Prostate gland (tissue), 2 donors: ENCODE measurements around the gene TARDBP. TPM values are rescaled to one million over a fixed set of nuclear protein-coding genes. Genes with fewer than 3 reads are reported as not detected.

Experiments
- DNase-seq: peaks from one replicate; pipeline ENCODE4 v3.0.0-alpha.2; 2019; ENCODE audit warnings: low spot score
- H3K27ac ChIP-seq, 2 donors: fragments of 200-600 bp; sonication (generic); 2 replicates each; pipeline ENCODE4 v1.5.1; 2017 to 2019
- H3K27me3 ChIP-seq: fragments of 200-600 bp; sonication (generic); replicated peaks from 2 replicates; pipeline ENCODE4 v1.5.1; 2019; ENCODE audit not compliant: insufficient read depth
- H3K36me3 ChIP-seq, 2 donors: fragments of 200-600 bp; sonication (generic); 1 replicate in 1 of 2; 2 replicates in 1 of 2; pipeline versions ENCODE4 v1.5.1 to v1.8.1; 2017 to 2019
- H3K4me1 ChIP-seq: fragments of 200-600 bp; sonication (generic); replicated peaks from 2 replicates; pipeline ENCODE4 v1.5.1; 2019
- H3K4me3 ChIP-seq, 2 donors: fragments of 200-600 bp; sonication (generic); 2 replicates each; pipeline ENCODE4 v1.5.1; 2017 to 2019
- H3K9me3 ChIP-seq: fragments of 200-600 bp; sonication (generic); 2 replicates; pipeline ENCODE4 v1.5.1; 2017
- POLR2A ChIP-seq: fragments of 450-650 bp; IDR thresholded peaks from one replicate; pipeline ENCODE4 v1.6.1; 2016; ENCODE audit warnings: antibody characterized with exemption, mild to moderate bottlenecking
- POLR2AphosphoS5 ChIP-seq: sonication (generic); formaldehyde crosslinking; IDR thresholded peaks from one replicate; pipeline ENCODE4 v1.6.1; 2017; ENCODE audit warnings: antibody characterized with exemption
- WGBS: methylation state at CpG from one replicate; pipeline ENCODE4 v1.1.5; 2018; 5-methylcytosine and 5-hydroxymethylcytosine counted together
- intact Hi-C: fragments of 100-400 bp; cut with DNase I; formaldehyde crosslinking; loops from one replicate; pipeline ENCODE4 v1.14.2; 2022
- total RNA-seq, 2 donors: library from RNA; depleted of rRNA; stranded (reverse); fragments of >200 nt; gene quantifications; one replicate each; pipeline ENCODE4 v1.1.0, GENCODE V29; 2016
- TF ChIP-seq, protein P1 (sequence below), 4 experiments: fragments of 200-600 bp in 2 of 4; fragments of 450-650 bp in 2 of 4; sonication (generic) in 2 of 4; IDR thresholded peaks; 1 replicate in 3 of 4; 2 replicates in 1 of 4; pipeline ENCODE4 v1.5.1; 2016 to 2019; ENCODE audit warnings: antibody characterized with exemption in 4 of 4, mild to moderate bottlenecking in 2 of 4, moderate library complexity in 2 of 4

TARDBP gene
- total RNA-seq, 2 donors from 2014 or later: 93.7 to 151 TPM

GRCh38 chr1:10969267-10969970 is 43.0 kb upstream of the TARDBP start:
- WGBS: 76% methylated on average over 14 of the region's 14 CpGs
- peaks cover 2% of the 10 kb centered on the region for H3K4me1 ChIP-seq
- H3K36me3 ChIP-seq: no peaks in the 10 kb centered on the region
- TF ChIP-seq POLR2AphosphoS5: no peak
- H3K27ac ChIP-seq: no peak overlapping the region
- intact Hi-C loops: no loop called here
- no peak for DNase-seq
- H3K4me3 ChIP-seq: no peak overlapping the region
- H3K27me3 ChIP-seq: no peaks in the 10 kb centered on the region
- no peaks in the 10 kb centered on the region for H3K9me3 ChIP-seq

DNA sequence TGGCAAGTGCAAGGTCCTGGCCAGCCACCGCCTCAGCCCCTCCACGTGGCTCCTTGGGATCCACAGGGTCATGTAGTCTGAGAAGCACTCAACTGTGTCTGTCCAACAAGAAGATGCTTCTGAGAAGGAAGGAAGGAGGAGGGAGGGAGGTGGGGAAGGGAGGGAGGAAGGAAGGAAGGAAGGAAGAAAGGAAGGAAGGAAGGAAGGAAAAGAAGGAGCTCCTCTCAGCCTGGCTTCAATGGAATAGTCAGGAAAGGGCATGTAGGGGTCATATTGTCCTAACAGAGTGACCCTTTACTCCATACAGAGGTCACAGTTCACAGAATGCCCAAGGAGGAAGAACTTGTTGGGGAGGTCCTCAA is 42.5 kb upstream of the TARDBP start:
- H3K27ac ChIP-seq: no peak overlapping the region

DNA sequence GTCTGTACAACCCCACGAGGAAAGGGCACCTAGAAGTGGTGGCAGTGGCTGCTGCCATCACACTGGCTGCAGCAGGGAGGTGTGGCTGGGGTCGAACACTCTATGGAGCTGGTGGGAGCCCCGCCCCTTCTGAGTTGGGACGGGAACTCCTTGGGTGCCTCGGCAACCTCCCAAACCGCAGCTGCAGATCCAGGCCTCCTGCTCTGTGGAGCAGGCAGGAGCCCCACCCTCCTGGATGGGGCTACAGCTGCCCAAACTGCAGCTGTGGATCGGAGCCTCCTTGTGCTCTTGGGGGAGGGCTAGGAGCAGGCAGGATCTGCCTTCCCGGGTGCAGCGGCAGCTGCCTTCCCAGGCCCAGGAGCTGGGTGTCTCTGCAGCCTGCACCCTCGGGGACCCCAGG is 38.9 kb upstream of the TARDBP start:
- TF ChIP-seq POLR2A: no peak
- no peak for TF ChIP-seq POLR2AphosphoS5
- TF ChIP-seq, protein P1, sequence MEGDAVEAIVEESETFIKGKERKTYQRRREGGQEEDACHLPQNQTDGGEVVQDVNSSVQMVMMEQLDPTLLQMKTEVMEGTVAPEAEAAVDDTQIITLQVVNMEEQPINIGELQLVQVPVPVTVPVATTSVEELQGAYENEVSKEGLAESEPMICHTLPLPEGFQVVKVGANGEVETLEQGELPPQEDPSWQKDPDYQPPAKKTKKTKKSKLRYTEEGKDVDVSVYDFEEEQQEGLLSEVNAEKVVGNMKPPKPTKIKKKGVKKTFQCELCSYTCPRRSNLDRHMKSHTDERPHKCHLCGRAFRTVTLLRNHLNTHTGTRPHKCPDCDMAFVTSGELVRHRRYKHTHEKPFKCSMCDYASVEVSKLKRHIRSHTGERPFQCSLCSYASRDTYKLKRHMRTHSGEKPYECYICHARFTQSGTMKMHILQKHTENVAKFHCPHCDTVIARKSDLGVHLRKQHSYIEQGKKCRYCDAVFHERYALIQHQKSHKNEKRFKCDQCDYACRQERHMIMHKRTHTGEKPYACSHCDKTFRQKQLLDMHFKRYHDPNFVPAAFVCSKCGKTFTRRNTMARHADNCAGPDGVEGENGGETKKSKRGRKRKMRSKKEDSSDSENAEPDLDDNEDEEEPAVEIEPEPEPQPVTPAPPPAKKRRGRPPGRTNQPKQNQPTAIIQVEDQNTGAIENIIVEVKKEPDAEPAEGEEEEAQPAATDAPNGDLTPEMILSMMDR (IDR thresholded peaks at IDR 0.05): no peak
- 25% methylated on average over 7 of the region's 10 CpGs for WGBS
- Histone ChIP-seq H3K27me3 (no peaks in the 10 kb centered on the region), H3K9me3 (no peaks in the 10 kb centered on the region), H3K4me1 (peaks cover 2% of the 10 kb centered on the region), H3K36me3 (no peaks in the 10 kb centered on the region), H3K4me3 (no peak overlapping the region), H3K27ac (no peak overlapping the region)
- DNase-seq: no peak
- intact Hi-C loops: no loop called here

More for the DNA sequence above, 42.5 kb upstream of the TARDBP start:
- no peak for DNase-seq
- Histone ChIP-seq H3K4me1 (peaks cover 2% of the 10 kb centered on the region), H3K4me3 (no peak overlapping the region), H3K27me3 (no peaks in the 10 kb centered on the region), H3K36me3 (no peaks in the 10 kb centered on the region), H3K9me3 (no peaks in the 10 kb centered on the region)
- WGBS: 43% methylated on average over 2 of the region's 2 CpGs
- TF ChIP-seq POLR2A (no peak), POLR2AphosphoS5 (no peak)
- TF ChIP-seq, protein P1 (IDR thresholded peaks at IDR 0.05): no peak
- intact Hi-C loops: no loop called here

DNA sequence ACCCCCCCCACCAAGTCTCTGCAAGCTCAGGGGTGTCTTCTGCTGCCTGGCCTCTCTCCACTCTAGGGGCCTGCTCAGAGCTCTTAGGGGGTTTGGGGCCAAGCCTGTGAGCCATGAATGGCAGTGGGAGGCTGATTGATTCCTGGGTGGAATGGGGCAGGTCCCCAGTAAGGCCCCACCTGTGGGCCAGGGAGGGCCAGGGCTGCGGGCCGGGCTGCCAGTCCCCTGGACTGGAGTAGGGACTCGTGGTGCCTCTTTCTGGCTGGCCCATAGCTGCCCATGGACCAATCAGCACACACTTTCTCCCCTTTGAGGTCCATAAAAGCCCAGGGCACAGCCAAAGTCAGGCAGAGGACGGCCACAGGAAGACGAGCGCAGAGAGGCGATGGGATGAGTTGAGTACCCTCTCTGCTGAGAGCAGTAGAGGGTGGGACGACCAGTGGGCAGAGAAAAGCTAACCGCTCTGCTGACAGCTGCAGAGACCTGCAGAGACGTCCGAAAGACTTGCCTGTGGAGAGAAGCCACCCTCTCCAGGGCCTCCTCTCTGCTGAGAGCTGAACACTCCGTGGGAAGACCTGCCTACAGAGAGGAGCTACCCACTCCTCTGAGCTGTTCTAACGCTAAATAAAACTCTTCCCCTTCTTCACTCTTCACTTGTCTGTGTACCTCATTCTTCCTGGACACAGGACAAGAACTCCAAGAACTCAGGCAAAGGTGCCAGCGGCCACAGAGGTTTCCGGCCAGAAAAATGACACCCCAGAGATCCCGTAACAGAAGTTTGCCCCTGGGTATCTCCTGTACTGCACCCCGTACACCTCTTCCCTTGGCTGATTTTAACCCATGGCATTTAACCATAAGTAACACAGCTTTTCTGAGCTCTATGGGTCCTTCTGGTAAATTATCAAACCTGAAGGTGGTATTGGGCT is 38.2 kb upstream of the TARDBP start:
- TF ChIP-seq, protein P1 (IDR thresholded peaks at IDR 0.05): no peak
- TF ChIP-seq POLR2AphosphoS5 (no peak), POLR2A (no peak)
- Histone ChIP-seq H3K4me3 (no peak overlapping the region), H3K27me3 (no peaks in the 10 kb centered on the region), H3K4me1 (no peaks in the 10 kb centered on the region), H3K27ac (no peak overlapping the region), H3K9me3 (no peaks in the 10 kb centered on the region), H3K36me3 (no peaks in the 10 kb centered on the region)
- DNase-seq: no peak
- intact Hi-C loops: no loop called here
- 76% methylated on average over 17 of the region's 17 CpGs for WGBS

DNA sequence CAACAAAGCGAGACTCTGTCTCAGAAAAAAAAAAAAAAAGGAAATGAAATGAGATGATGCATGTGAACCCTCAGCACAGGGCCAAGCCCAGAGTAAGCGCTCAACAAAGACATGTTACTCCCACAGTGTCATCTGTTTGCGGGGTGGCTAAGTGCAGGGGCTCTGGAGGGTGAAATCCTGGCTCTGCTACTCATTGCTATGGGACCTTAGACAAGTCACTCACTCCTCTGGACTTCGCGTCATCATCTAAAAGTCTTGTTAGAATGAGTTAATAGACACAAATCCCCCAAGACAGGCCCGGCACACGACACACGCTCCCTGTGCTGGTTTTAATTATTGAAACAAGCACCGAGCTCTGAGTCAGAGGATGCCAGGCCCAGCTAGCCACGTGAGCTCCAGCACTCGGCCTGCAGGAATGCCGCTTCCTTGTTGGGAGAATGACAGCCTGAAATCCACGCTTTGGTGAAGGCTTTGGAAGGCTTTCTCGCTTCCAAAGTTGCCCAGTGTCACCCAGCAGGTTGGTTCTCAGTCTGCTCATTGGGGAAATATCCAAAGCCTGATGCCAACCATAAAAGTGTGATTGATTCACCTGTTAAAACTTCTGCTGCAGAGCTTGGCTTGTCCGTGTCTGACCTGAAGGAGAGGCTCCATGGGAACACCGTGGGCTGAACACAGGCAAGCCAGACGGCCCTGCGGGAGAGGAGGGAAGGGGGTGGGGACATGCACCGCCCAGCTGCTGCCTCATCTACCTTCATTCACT is 36.7 kb upstream of the TARDBP start:
- 45% methylated on average over 19 of the region's 19 CpGs for WGBS
- Histone ChIP-seq H3K27me3 (no peaks in the 10 kb centered on the region), H3K4me1 (peaks cover 3% of the 10 kb centered on the region), H3K36me3 (no peaks in the 10 kb centered on the region), H3K27ac (peak overlapping the region; percentile 50 to 55), H3K4me3 (no peak overlapping the region), H3K9me3 (no peaks in the 10 kb centered on the region)
- intact Hi-C loops: loop anchor here (5.0 kb wide), 1 partner anchor 37 kb away; the partner anchor contains the start of gene TARDBP
- peak; percentile 74 for DNase-seq
- TF ChIP-seq POLR2AphosphoS5 (peak; percentile 84), POLR2A (no peak)
- TF ChIP-seq, protein P1 (IDR thresholded peaks at IDR 0.05): no peak
